Endometrium (tissue), 2 donors: ENCODE measurements around the gene CDKL4.
"Not testable (repeated sequence)": the region's sequence is repeated elsewhere in the genome, so short reads cannot be mapped to it uniquely, and the experiment has no call there.

Source experiments
- FAIRE-seq: peaks from 2 replicates; lab custom pipeline; 2012; peaks lifted over from hg19 to GRCh38; lab: Jason Lieb, UNC
- donor health status: control.
- donor health status: control.

Gene CDKL4

GRCh38 chr2:39178756-39179155 lies 65.0 kb downstream of the CDKL4 start:
- no peak for FAIRE-seq

GRCh38 chr2:39176997-39177396 lies 66.8 kb downstream of the CDKL4 start:
- no peak for FAIRE-seq

GRCh38 chr2:39175026-39175812 lies 68.6 kb downstream of the CDKL4 start:
- no peak for FAIRE-seq

- no peak for FAIRE-seq
Measured at GRCh38 chr2:39174022-39174421, 69.7 kb downstream of the CDKL4 start.

GRCh38 chr2:39172047-39172706 lies 71.6 kb downstream of the CDKL4 start:
- FAIRE-seq: not testable (repeated sequence)

- FAIRE-seq: no peak
Measured at GRCh38 chr2:39171621-39172020, 72.1 kb downstream of the CDKL4 start.

- no peak for FAIRE-seq
Measured at GRCh38 chr2:39164089-39164488, 79.7 kb downstream of the CDKL4 start.

GRCh38 chr2:39160982-39161381 lies 82.8 kb downstream of the CDKL4 start:
- no peak for FAIRE-seq

- FAIRE-seq: no peak
Measured at GRCh38 chr2:39159283-39159682, 84.5 kb downstream of the CDKL4 start.

- no peak for FAIRE-seq
Measured at GRCh38 chr2:39158351-39158750, 85.4 kb downstream of the CDKL4 start.

GRCh38 chr2:39156846-39157245 lies 86.9 kb downstream of the CDKL4 start:
- no peak for FAIRE-seq

GRCh38 chr2:39156107-39156506 lies 87.7 kb downstream of the CDKL4 start:
- FAIRE-seq: peak; percentile 95

GRCh38 chr2:39155573-39155972 lies 88.2 kb downstream of the CDKL4 start:
- FAIRE-seq: not testable (repeated sequence)

GRCh38 chr2:39154944-39155343 lies 88.8 kb downstream of the CDKL4 start:
- FAIRE-seq: no peak

- FAIRE-seq: no peak
Measured at GRCh38 chr2:39153312-39153711, 90.5 kb downstream of the CDKL4 start.

- FAIRE-seq: no peak
Measured at GRCh38 chr2:39152504-39152903, 91.3 kb downstream of the CDKL4 start.

- no peak for FAIRE-seq
Measured at GRCh38 chr2:39150890-39151497, 92.8 kb downstream of the CDKL4 start.

GRCh38 chr2:39150102-39150562 lies 93.6 kb downstream of the CDKL4 start:
- FAIRE-seq: no peak

GRCh38 chr2:39146630-39147029 lies 97.1 kb downstream of the CDKL4 start:
- FAIRE-seq: no peak

GRCh38 chr2:39145906-39146421 lies 97.8 kb downstream of the CDKL4 start:
- FAIRE-seq: no peak

GRCh38 chr2:39144416-39144815 lies 99.4 kb downstream of the CDKL4 start:
- FAIRE-seq: no peak

GRCh38 chr2:39142904-39143605 lies 100.7 kb downstream of the CDKL4 start:
- FAIRE-seq: no peak
